HepG2 (cell line): ENCODE results near the gene CAVIN1. TPM values are rescaled to one million over a fixed set of nuclear protein-coding genes. Genes with fewer than 3 reads are reported as not detected.

Experiments used
- FOXO4 ChIP-seq: sonication (generic); formaldehyde crosslinking; conservative IDR thresholded peaks from 2 replicates; pipeline ENCODE4 v1.8.1; 2023; ENCODE audit warnings: missing genetic modification reagents
- GATAD2A ChIP-seq: IDR thresholded peaks from 2 replicates; pipeline ENCODE4 v1.6.1; 2016
- HDAC1 ChIP-seq: sonication (generic); formaldehyde crosslinking; IDR thresholded peaks from 2 replicates; pipeline ENCODE4 v1.5.1; 2020; ENCODE audit warnings: mild to moderate bottlenecking, missing genetic modification reagents
- HES4 ChIP-seq: sonication (generic); formaldehyde crosslinking; IDR thresholded peaks from 2 replicates; pipeline ENCODE4 v1.9.0; 2021; ENCODE audit warnings: mild to moderate bottlenecking, missing genetic modification reagents, borderline replicate concordance
- HMG20A ChIP-seq: IDR thresholded peaks from 2 replicates; pipeline ENCODE4 v1.6.1; 2016; ENCODE audit warnings: borderline replicate concordance
- KLF13 ChIP-seq: sonication (generic); formaldehyde crosslinking; IDR thresholded peaks from 2 replicates; pipeline ENCODE4 v1.4.0; 2020; ENCODE audit warnings: mild to moderate bottlenecking, missing genetic modification reagents
- MEIS1 ChIP-seq: sonication (generic); formaldehyde crosslinking; IDR thresholded peaks from 2 replicates; pipeline ENCODE4 v1.9.0; 2021; ENCODE audit warnings: mild to moderate bottlenecking, missing genetic modification reagents, moderate library complexity, borderline replicate concordance
- MIER3 ChIP-seq: IDR thresholded peaks from 2 replicates; pipeline ENCODE4 v1.6.1; 2016; ENCODE audit warnings: missing compliant biosample characterization, borderline replicate concordance
- MXD1 ChIP-seq: sonication (generic); formaldehyde crosslinking; IDR thresholded peaks from 2 replicates; pipeline ENCODE4 v1.4.0; 2020; ENCODE audit warnings: mild to moderate bottlenecking, missing genetic modification reagents
- MYC ChIP-seq: sonication (generic); formaldehyde crosslinking; IDR thresholded peaks from 2 replicates; pipeline ENCODE4 v1.9.0; 2021; ENCODE audit warnings: missing genetic modification reagents, borderline replicate concordance
- NCOA1 ChIP-seq: sonication (generic); formaldehyde crosslinking; IDR thresholded peaks from 2 replicates; pipeline ENCODE4 v1.9.0; 2021; ENCODE audit warnings: missing genetic modification reagents
- NFYB ChIP-seq: sonication (generic); formaldehyde crosslinking; IDR thresholded peaks from 2 replicates; pipeline ENCODE4 v1.4.0; 2020; ENCODE audit warnings: missing genetic modification reagents
- SP1 ChIP-seq, 2 experiments: fragments of 450-650 bp in 1 of 2; sonication (generic) in 1 of 2; formaldehyde crosslinking in 1 of 2; IDR thresholded peaks; 2 replicates each; pipeline versions ENCODE4 v1.4.0 to v1.6.1; 2016 to 2020; ENCODE audit warnings: missing genetic modification reagents in 1 of 2
- SPEN ChIP-seq: sonication (generic); formaldehyde crosslinking; IDR thresholded peaks from 2 replicates; pipeline ENCODE4 v1.5.1; 2020; ENCODE audit warnings: low read depth, mild to moderate bottlenecking, missing genetic modification reagents
- U2AF1 ChIP-seq: fragments of 200-400 bp; formaldehyde crosslinking; optimal IDR thresholded peaks from 2 replicates; pipeline ENCODE3; 2017; ENCODE audit warnings: mild to moderate bottlenecking, low read depth, low read length
- UBTF ChIP-seq: sonication (generic); formaldehyde crosslinking; IDR thresholded peaks from 2 replicates; pipeline ENCODE4 v1.4.0; 2020; ENCODE audit warnings: mild to moderate bottlenecking, missing genetic modification reagents
- YEATS4 ChIP-seq: sonication (generic); formaldehyde crosslinking; IDR thresholded peaks from 2 replicates; pipeline ENCODE4 v1.4.0; 2020; ENCODE audit warnings: missing genetic modification reagents, borderline replicate concordance
- ZFP1 ChIP-seq: IDR thresholded peaks from 2 replicates; pipeline ENCODE4 v1.6.1; 2016
- ZNF263 ChIP-seq: sonication (generic); formaldehyde crosslinking; IDR thresholded peaks from 2 replicates; pipeline ENCODE4 v1.4.0; 2020; ENCODE audit warnings: missing genetic modification reagents
- ZNF605 ChIP-seq: sonication (generic); formaldehyde crosslinking; IDR thresholded peaks from 2 replicates; pipeline ENCODE4 v1.8.0; 2022; ENCODE audit warnings: mild to moderate bottlenecking, missing genetic modification reagents
- ZNF777 ChIP-seq: sonication (generic); formaldehyde crosslinking; IDR thresholded peaks from 2 replicates; pipeline ENCODE4 v1.4.0; 2020; ENCODE audit warnings: missing genetic modification reagents
- polyA plus RNA-seq, 8 experiments: library from polyadenylated mRNA; depleted of rRNA in 3 of 8; stranded (reverse) in 7 of 8; unstranded in 1 of 8; fragments of >200 nt; fragmentation: Illumina TruSeq in 4 of 8; extraction: Trizol in 4 of 8; gene quantifications; 2 replicates each; pipeline versions ENCODE4 v1.2.1 to v1.2.3, GENCODE V29; 2011 to 2016; ENCODE audit warnings: low read depth in 4 of 8, missing spikeins in 1 of 8, mixed read lengths in 1 of 8; ENCODE audit not compliant: insufficient read depth in 1 of 8
- total RNA-seq, 5 experiments: library from RNA; depleted of rRNA; stranded (reverse); fragments of >200 nt; fragmentation: Illumina TruSeq; extraction: Trizol; gene quantifications; 2 replicates each; pipeline ENCODE4 v1.2.3, GENCODE V29; 2016; ENCODE audit warnings: low read depth in 1 of 5
- TF ChIP-seq, protein P1 (sequence below): IDR thresholded peaks from 2 replicates; pipeline ENCODE4 v1.6.1; 2016; ENCODE audit warnings: missing compliant biosample characterization, missing genetic modification reagents, borderline replicate concordance
- TF ChIP-seq, protein P2 (sequence below): sonication (generic); formaldehyde crosslinking; IDR thresholded peaks from 2 replicates; pipeline ENCODE4 v1.5.0; 2020; ENCODE audit warnings: mild to moderate bottlenecking, low read depth, missing genetic modification reagents, borderline replicate concordance

The CAVIN1 gene
- total and polyA plus RNA-seq, 2 of the 13 experiments (the other 11 are each of a cell fraction or from before 2014, with no cell fraction given) = 15.9 to 25.5 TPM

DNA sequence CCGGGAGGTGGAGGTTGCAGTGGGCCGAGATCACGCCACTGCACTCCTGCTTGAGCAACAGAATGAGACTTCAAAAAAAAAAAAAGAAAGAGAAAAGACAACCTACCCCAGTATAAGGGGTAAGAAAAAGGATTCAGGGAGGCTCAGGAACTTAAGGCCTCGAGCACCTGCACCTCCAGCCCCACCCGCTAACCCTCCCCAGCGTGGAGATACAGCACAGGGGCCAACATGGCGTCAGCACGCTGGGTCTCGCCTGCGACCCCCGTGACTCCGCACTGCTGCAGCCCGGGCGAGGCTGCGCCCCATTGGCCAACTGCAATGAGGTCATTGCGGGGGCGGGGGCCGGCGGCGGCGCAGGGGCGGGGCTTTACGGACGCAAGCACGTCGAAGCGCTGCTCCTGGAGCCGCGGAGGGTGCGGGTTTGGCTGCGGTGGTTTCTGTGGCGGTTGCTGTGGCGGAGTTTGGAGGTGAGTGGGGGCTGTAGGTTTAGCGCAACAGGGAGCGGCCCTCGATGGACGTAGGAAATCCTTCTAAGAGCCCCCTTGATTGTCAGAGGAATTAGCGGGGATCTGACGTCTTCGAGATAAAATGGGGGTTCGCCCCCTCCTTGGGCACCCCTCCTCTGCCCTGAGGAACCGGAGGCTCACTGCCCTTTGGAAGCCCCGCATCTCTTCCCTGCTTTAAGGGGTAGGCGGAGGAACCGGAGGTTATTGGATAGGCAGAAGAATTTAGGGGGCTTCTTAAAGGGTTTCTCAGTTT is 35.6 kb upstream of the CAVIN1 start, which contains the start of gene ATP6V0A1 (continued):
- TF ChIP-seq SP1 (IDR thresholded peaks at IDR 0.05) (no peak), SP1 (CRISPR knock-in tag; IDR thresholded peaks at IDR 0.05) (peak; percentile 92), NFYB (peak; percentile 71), UBTF (CRISPR knock-in tag) (no peak; the same call in 1 of the 2 replicates), NCOA1 (CRISPR knock-in tag) (no peak), KLF13 (CRISPR knock-in tag) (no peak), MYC (CRISPR knock-in tag) (peak; percentile 97), MXD1 (CRISPR knock-in tag) (peak; percentile 30; the same call in 1 of the 2 replicates), FOXO4 (CRISPR knock-in tag) (no peak), ZFP1 (peak; percentile 21; the same call in 1 of the 2 replicates), ZNF263 (peak; percentile 58), MIER3 (CRISPR knock-in tag) (peak; percentile 79; the same call in 1 of the 2 replicates), SPEN (CRISPR knock-in tag) (peak; percentile 90), HMG20A (no peak), HES4 (CRISPR knock-in tag) (0 out of 2 replicates have a peak, but pooled peaks have one; percentile 62), MEIS1 (peak; percentile 45; the same call in 1 of the 2 replicates), U2AF1 (peak; percentile 40), ZNF605 (CRISPR knock-in tag) (peak; percentile 62; the same call in 1 of the 2 replicates), GATAD2A (CRISPR knock-in tag) (peak; percentile 85), ZNF777 (CRISPR knock-in tag) (peak; percentile 68), YEATS4 (CRISPR knock-in tag) (peak; percentile 94), HDAC1 (CRISPR knock-in tag) (peak; percentile 77)
- TF ChIP-seq, protein P1, sequence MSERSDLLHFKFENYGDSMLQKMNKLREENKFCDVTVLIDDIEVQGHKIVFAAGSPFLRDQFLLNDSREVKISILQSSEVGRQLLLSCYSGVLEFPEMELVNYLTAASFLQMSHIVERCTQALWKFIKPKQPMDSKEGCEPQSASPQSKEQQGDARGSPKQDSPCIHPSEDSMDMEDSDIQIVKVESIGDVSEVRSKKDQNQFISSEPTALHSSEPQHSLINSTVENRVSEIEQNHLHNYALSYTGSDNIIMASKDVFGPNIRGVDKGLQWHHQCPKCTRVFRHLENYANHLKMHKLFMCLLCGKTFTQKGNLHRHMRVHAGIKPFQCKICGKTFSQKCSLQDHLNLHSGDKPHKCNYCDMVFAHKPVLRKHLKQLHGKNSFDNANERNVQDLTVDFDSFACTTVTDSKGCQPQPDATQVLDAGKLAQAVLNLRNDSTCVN (CRISPR knock-in tag) = peak; percentile 66
- TF ChIP-seq, protein P2, sequence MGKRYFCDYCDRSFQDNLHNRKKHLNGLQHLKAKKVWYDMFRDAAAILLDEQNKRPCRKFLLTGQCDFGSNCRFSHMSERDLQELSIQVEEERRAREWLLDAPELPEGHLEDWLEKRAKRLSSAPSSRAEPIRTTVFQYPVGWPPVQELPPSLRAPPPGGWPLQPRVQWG (CRISPR knock-in tag) = no peak
